Neural progenitor cell (in vitro differentiated cells): ENCODE measurements around the gene HSPA12B.

ENCODE experiments used
- CTCF ChIP-seq: fragments of 200-600 bp; sonication (generic); IDR thresholded peaks from 2 replicates; pipeline ENCODE4 v1.5.1; 2017; ENCODE audit warnings: antibody characterized with exemption, mild to moderate bottlenecking
- EZH2 ChIP-seq: fragments of 200-600 bp; sonication (generic); IDR thresholded peaks from 2 replicates; pipeline ENCODE4 v1.6.1; 2017; ENCODE audit warnings: antibody characterized with exemption, mild to moderate bottlenecking, moderate library complexity
- EZH2phosphoT487 ChIP-seq: fragments of 200-600 bp; sonication (generic); IDR thresholded peaks from 2 replicates; pipeline ENCODE4 v1.6.1; 2017; ENCODE audit warnings: antibody characterized with exemption

- TF ChIP-seq EZH2 = no peak
- no peak for TF ChIP-seq CTCF
- TF ChIP-seq EZH2phosphoT487 = no peak
These were observed 64.7 kb downstream of the HSPA12B start for GRCh38 chr20:3797226-3797545.
